KMS-11 (cell line): ENCODE data around the gene PHEX.

Experiments used
- H2AFZ ChIP-seq: fragments of 200-600 bp; sonication (generic); 2 replicates; pipeline ENCODE4 v1.6.1; 2016; ENCODE audit warnings: antibody characterized with exemption, mixed run types, low read depth
- H3K27ac ChIP-seq: fragments of 200-600 bp; sonication (generic); 2 replicates; pipeline ENCODE4 v1.6.1; 2016; ENCODE audit warnings: mild to moderate bottlenecking, mixed run types
- H3K27me3 ChIP-seq: fragments of 200-600 bp; sonication (generic); 2 replicates; pipeline ENCODE4 v1.6.1; 2017; ENCODE audit warnings: mild to moderate bottlenecking, low read depth, mixed run types, moderate library complexity; ENCODE audit not compliant: insufficient read depth
- H3K36me3 ChIP-seq: fragments of 200-600 bp; sonication (generic); 2 replicates; pipeline ENCODE4 v1.6.1; 2017; ENCODE audit warnings: mild to moderate bottlenecking, mixed run types; ENCODE audit not compliant: insufficient read depth
- H3K4me1 ChIP-seq: fragments of 200-600 bp; sonication (generic); 2 replicates; pipeline ENCODE4 v1.6.1; 2016; ENCODE audit warnings: mild to moderate bottlenecking, low read depth, mixed run types; ENCODE audit not compliant: poor library complexity, severe bottlenecking
- H3K4me2 ChIP-seq: fragments of 200-600 bp; sonication (generic); 2 replicates; pipeline ENCODE4 v1.7.0; 2016; ENCODE audit warnings: mild to moderate bottlenecking, mixed run types
- H3K4me3 ChIP-seq: fragments of 200-600 bp; sonication (generic); IDR thresholded peaks from 2 replicates; pipeline ENCODE4 v1.6.1; 2017; ENCODE audit warnings: low read depth, low read length, mixed read lengths; ENCODE audit not compliant: insufficient read depth
- H3K79me2 ChIP-seq: fragments of 200-600 bp; sonication (generic); 2 replicates; pipeline ENCODE4 v1.6.1; 2016; ENCODE audit warnings: low read depth, mixed run types; ENCODE audit not compliant: insufficient read depth
- H3K9ac ChIP-seq: fragments of 200-600 bp; sonication (generic); 2 replicates; pipeline ENCODE4 v1.6.1; 2016; ENCODE audit warnings: mild to moderate bottlenecking, mixed run types
- H4K20me1 ChIP-seq: fragments of 200-600 bp; sonication (generic); 2 replicates; pipeline ENCODE4 v1.6.1; 2016; ENCODE audit warnings: mild to moderate bottlenecking, mixed run types; ENCODE audit not compliant: insufficient read depth
- CTCF ChIP-seq: fragments of 200-600 bp; sonication (generic); conservative IDR thresholded peaks from 2 replicates; pipeline ENCODE4 v1.6.1; 2017; ENCODE audit warnings: low read depth, mild to moderate bottlenecking, antibody characterized with exemption, low read length, moderate library complexity, mixed read lengths

The PHEX gene

DNA sequence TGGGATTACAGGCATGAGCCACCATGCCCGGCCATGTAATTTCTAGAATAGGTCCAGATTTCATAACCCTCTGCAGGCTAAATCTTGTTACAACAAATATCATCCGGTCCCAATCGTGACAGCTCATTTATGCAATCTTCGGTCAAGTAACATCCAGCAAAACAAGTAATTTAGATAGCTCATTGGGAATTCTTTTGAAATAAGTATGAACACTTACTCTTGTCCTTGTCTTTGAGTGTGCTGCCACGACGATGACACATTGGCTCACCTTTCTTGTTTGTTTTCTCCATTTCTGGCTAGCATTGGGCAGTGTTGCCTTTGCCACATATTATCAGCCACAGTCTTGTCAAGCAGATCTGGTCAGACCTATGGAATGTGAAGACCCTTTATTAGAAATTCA, 92.0 kb downstream of the PHEX start:
- H3K27ac ChIP-seq: no peak overlapping the region

GRCh38 chrX:22125481-22125880, 93.4 kb downstream of the PHEX start:
- no peaks in the 10 kb centered on the region for H3K36me3 ChIP-seq
- H3K27me3 ChIP-seq: no peaks in the 10 kb centered on the region
- H3K4me1 ChIP-seq: no peaks in the 10 kb centered on the region
- H2AFZ ChIP-seq: no peak overlapping the region
- no peaks in the 10 kb centered on the region for H3K79me2 ChIP-seq
- H3K4me2 ChIP-seq: no peak overlapping the region
- no peak overlapping the region for H3K4me3 ChIP-seq
- no peak overlapping the region for H3K9ac ChIP-seq
- no peak for TF ChIP-seq CTCF
- H3K27ac ChIP-seq: no peak overlapping the region
- H4K20me1 ChIP-seq: no peaks in the 10 kb centered on the region

More for the DNA sequence above, 92.0 kb downstream of the PHEX start:
- Histone ChIP-seq H3K36me3 (no peaks in the 10 kb centered on the region), H2AFZ (no peak overlapping the region), H3K27me3 (no peaks in the 10 kb centered on the region), H3K79me2 (no peaks in the 10 kb centered on the region), H3K9ac (no peak overlapping the region), H3K4me1 (no peaks in the 10 kb centered on the region), H3K4me2 (no peak overlapping the region), H4K20me1 (no peaks in the 10 kb centered on the region), H3K4me3 (no peak overlapping the region)
- TF ChIP-seq CTCF: no peak

DNA sequence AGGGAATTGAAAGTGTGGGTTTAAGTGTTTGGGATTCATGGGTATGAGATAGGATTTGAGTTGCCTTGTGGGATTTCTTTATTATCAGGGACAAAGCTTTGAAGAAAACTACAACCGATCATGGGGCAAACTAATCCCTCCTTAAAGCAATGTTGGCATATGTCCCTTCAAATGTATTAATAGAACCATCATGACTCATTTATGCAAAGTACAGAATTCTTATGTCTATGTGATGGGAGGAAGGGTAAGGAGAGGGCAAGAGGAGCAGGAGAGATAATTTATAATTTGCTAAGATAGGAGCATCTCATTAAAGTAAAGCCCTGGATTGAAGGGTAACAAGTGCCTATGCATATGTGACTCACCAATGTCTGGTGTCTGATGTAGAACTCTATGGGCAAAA, 94.2 kb downstream of the PHEX start:
- Histone ChIP-seq H3K4me2 (no peak overlapping the region), H3K27ac (no peak overlapping the region), H3K36me3 (no peaks in the 10 kb centered on the region), H3K4me1 (no peaks in the 10 kb centered on the region), H3K79me2 (no peaks in the 10 kb centered on the region), H2AFZ (no peak overlapping the region), H3K27me3 (no peaks in the 10 kb centered on the region), H4K20me1 (no peaks in the 10 kb centered on the region), H3K4me3 (no peak overlapping the region), H3K9ac (no peak overlapping the region)
- TF ChIP-seq CTCF: no peak

- no peaks in the 10 kb centered on the region for H3K4me1 ChIP-seq
- no peaks in the 10 kb centered on the region for H4K20me1 ChIP-seq
- no peaks in the 10 kb centered on the region for H3K27me3 ChIP-seq
- no peak overlapping the region for H3K9ac ChIP-seq
- H2AFZ ChIP-seq: no peak overlapping the region
- no peaks in the 10 kb centered on the region for H3K36me3 ChIP-seq
- no peaks in the 10 kb centered on the region for H3K79me2 ChIP-seq
- no peak for TF ChIP-seq CTCF
- no peak overlapping the region for H3K27ac ChIP-seq
- H3K4me2 ChIP-seq: no peak overlapping the region
- no peak overlapping the region for H3K4me3 ChIP-seq
Observed at GRCh38 chrX:22128961-22129360, 96.8 kb downstream of the PHEX start.

DNA sequence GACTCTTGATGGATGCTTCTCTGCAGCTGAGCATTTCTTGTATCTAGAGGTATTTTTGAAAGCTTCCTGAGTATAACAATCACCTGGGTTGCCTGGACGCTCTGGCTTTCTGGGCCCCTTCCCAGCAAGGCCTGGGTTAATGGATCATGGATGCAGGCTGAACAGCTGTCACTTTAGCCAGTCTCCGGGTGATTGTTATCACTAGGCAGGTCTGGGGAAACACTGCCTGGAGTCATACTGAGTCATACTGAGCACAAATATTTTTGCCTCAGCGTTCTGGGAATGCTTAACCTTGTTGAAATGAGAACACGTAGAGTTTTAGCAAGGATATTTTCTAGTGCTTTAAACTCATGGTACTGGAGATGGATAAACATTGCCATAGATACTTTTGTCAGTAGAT, 102.6 kb downstream of the PHEX start:
- no peaks in the 10 kb centered on the region for H3K79me2 ChIP-seq
- H3K27ac ChIP-seq: no peak overlapping the region
- 0 out of 2 replicates have a peak overlapping the region, but pooled peaks have one; percentile 30 for H2AFZ ChIP-seq
- H4K20me1 ChIP-seq: no peaks in the 10 kb centered on the region
- H3K4me1 ChIP-seq: peaks cover 24% of the 10 kb centered on the region
- no peaks in the 10 kb centered on the region for H3K27me3 ChIP-seq
- H3K9ac ChIP-seq: no peak overlapping the region
- no peak for TF ChIP-seq CTCF
- no peak overlapping the region for H3K4me3 ChIP-seq
- H3K4me2 ChIP-seq: 0 out of 2 replicates have a peak overlapping the region, but pooled peaks have one; percentile 4
- H3K36me3 ChIP-seq: no peaks in the 10 kb centered on the region
